ENCODE measurements around the gene TMEM62.

- TF ChIP-seq EZH2 (IDR thresholded peaks at IDR 0.05; ENCODE audit: borderline replicate concordance, insufficient read depth, low read depth, low read length, poor library complexity, severe bottlenecking) (no peak), CTCF (IDR thresholded peaks at IDR 0.05) (no peak)
These were observed 4.4 kb upstream of the TMEM62 start for GRCh38 chr15:43128980-43129335.

All from B cell (primary cell).